ENCODE results near the gene CCDC9B. TPM values are rescaled to one million over a fixed set of nuclear protein-coding genes. Genes with fewer than 3 reads are reported as not detected.
A peak's percentile ranks its signal among the peaks of the same experiment; 100 is the strongest.

The CCDC9B gene
- 4.7 and 5.9 TPM in 2 replicates for total RNA-seq (2014; rRNA removed; shearing (Covaris generic))

GRCh38 chr15:40340740-40341400 is at the start of gene CCDC9B:
TSS of gene CCDC9B (minus strand) at chr15:40340939. CDS start at chr15:40340819, 120 bp downstream.
- in situ Hi-C loops (cut with HindIII; ENCODE audit: low sequenced_read_pairs): no loop called here
- peak; percentile 58 for DNase-seq (ENCODE audit: low spot score)

GRCh38 chr15:40389824-40390595 is 49.3 kb upstream of the CCDC9B start:
- in situ Hi-C loops (cut with HindIII; ENCODE audit: low sequenced_read_pairs): no loop called here
- no peak for DNase-seq (ENCODE audit: low spot score)

- in situ Hi-C loops (cut with HindIII; ENCODE audit: low sequenced_read_pairs): no loop called here
Measured at GRCh38 chr15:40388941-40389823, 48.4 kb upstream of the CCDC9B start.

GRCh38 chr15:40386480-40386879 is 45.7 kb upstream of the CCDC9B start:
- in situ Hi-C loops (cut with HindIII; ENCODE audit: low sequenced_read_pairs): no loop called here

More at GRCh38 chr15:40388941-40389823, 48.4 kb upstream of the CCDC9B start:
- no peak for DNase-seq (ENCODE audit: low spot score)

GRCh38 chr15:40382580-40383456 is 42.1 kb upstream of the CCDC9B start, which contains the start of gene KNSTRN:
TSS of gene KNSTRN (plus strand) at chr15:40382721. CDS start at chr15:40382836, 115 bp downstream.
- peak; percentile 97 for DNase-seq (ENCODE audit: low spot score)
- in situ Hi-C loops (cut with HindIII; ENCODE audit: low sequenced_read_pairs): no loop called here

More at GRCh38 chr15:40386480-40386879, 45.7 kb upstream of the CCDC9B start:
- DNase-seq (ENCODE audit: low spot score): no peak

GRCh38 chr15:40381818-40382529 is 41.2 kb upstream of the CCDC9B start:
- no peak for DNase-seq (ENCODE audit: low spot score)
- in situ Hi-C loops (cut with HindIII; ENCODE audit: low sequenced_read_pairs): no loop called here

GRCh38 chr15:40380636-40381035 is 39.9 kb upstream of the CCDC9B start:
- no peak for DNase-seq (ENCODE audit: low spot score)
- in situ Hi-C loops (cut with HindIII; ENCODE audit: low sequenced_read_pairs): no loop called here

GRCh38 chr15:40379853-40380252 is 39.1 kb upstream of the CCDC9B start:
- DNase-seq (ENCODE audit: low spot score): peak; percentile 36
- in situ Hi-C loops (cut with HindIII; ENCODE audit: low sequenced_read_pairs): no loop called here

- no peak for DNase-seq (ENCODE audit: low spot score)
- in situ Hi-C loops (cut with HindIII; ENCODE audit: low sequenced_read_pairs): no loop called here
Measured at GRCh38 chr15:40379374-40379773, 38.6 kb upstream of the CCDC9B start.

- in situ Hi-C loops (cut with HindIII; ENCODE audit: low sequenced_read_pairs): no loop called here
- no peak for DNase-seq (ENCODE audit: low spot score)
Measured at GRCh38 chr15:40377606-40378005, 36.9 kb upstream of the CCDC9B start.

GRCh38 chr15:40372981-40373380 is 32.2 kb upstream of the CCDC9B start:
- no peak for DNase-seq (ENCODE audit: low spot score)
- in situ Hi-C loops (cut with HindIII; ENCODE audit: low sequenced_read_pairs): no loop called here

GRCh38 chr15:40369971-40370370 is 29.2 kb upstream of the CCDC9B start:
- in situ Hi-C loops (cut with HindIII; ENCODE audit: low sequenced_read_pairs): no loop called here
- DNase-seq (ENCODE audit: low spot score): no peak

- no peak for DNase-seq (ENCODE audit: low spot score)
- in situ Hi-C loops (cut with HindIII; ENCODE audit: low sequenced_read_pairs): no loop called here
Measured at GRCh38 chr15:40369474-40369869, 28.7 kb upstream of the CCDC9B start.

GRCh38 chr15:40368719-40369473 is 28.2 kb upstream of the CCDC9B start:
- in situ Hi-C loops (cut with HindIII; ENCODE audit: low sequenced_read_pairs): no loop called here
- DNase-seq (ENCODE audit: low spot score): no peak

- peak; percentile 84 for DNase-seq (ENCODE audit: low spot score)
- in situ Hi-C loops (cut with HindIII; ENCODE audit: low sequenced_read_pairs): no loop called here
Measured at GRCh38 chr15:40367686-40368611, 27.2 kb upstream of the CCDC9B start.

- in situ Hi-C loops (cut with HindIII; ENCODE audit: low sequenced_read_pairs): no loop called here
Measured at GRCh38 chr15:40367371-40367685, 26.6 kb upstream of the CCDC9B start.

More at GRCh38 chr15:40367371-40367685, 26.6 kb upstream of the CCDC9B start:
- DNase-seq (ENCODE audit: low spot score): no peak

All from G401 (cell line).